GM12891 (cell line): ENCODE results near the gene FGF18.

ENCODE experiments used
- PAX5 ChIP-seq: IDR thresholded peaks from 2 replicates; pipeline ENCODE4 v1.6.1; 2011; ENCODE audit warnings: low read length, moderate library complexity, mild to moderate bottlenecking; ENCODE audit not compliant: insufficient read depth, severe bottlenecking
- POLR2A ChIP-seq: IDR thresholded peaks from 2 replicates; pipeline ENCODE4 v1.6.1; 2011; ENCODE audit warnings: low read depth, low read length, control low read depth
- POLR2AphosphoS5 ChIP-seq: IDR thresholded peaks from 2 replicates; pipeline ENCODE4 v1.6.1; 2011; ENCODE audit warnings: low read depth, low read length, control low read depth
- POU2F2 ChIP-seq: IDR thresholded peaks from 2 replicates; pipeline ENCODE4 v1.6.1; 2011; ENCODE audit warnings: low read depth, mild to moderate bottlenecking, control low read depth, low read length, moderate library complexity
- TAF1 ChIP-seq: IDR thresholded peaks from 2 replicates; pipeline ENCODE4 v1.6.1; 2011; ENCODE audit warnings: low read depth, low read length, control low read depth

- TF ChIP-seq POLR2AphosphoS5, result no peak
- TF ChIP-seq POLR2A, result no peak
- TF ChIP-seq POU2F2, result no peak
- no peak for TF ChIP-seq TAF1
- no peak for TF ChIP-seq PAX5
Observed at GRCh38 chr5:171386006-171386671, 33.3 kb upstream of the FGF18 start.
